ENCODE data around the gene NANP. TPM values are rescaled to one million over a fixed set of nuclear protein-coding genes. Genes with fewer than 3 reads are reported as not detected.
"Not testable (repeated sequence)": the region's sequence is repeated elsewhere in the genome, so short reads cannot be mapped to it uniquely, and the experiment has no call there.

The NANP gene
- total and polyA plus RNA-seq, 2 donors from 2014 or later = 3.4 to 5.1 TPM

GRCh38 chr20:25605148-25605547, 18.7 kb downstream of the NANP start:
- no peak overlapping the region for H3K9ac ChIP-seq (ENCODE audit: low read length in 3 of 3)
- peak in 1 of 5 donors; percentile 44 for DNase-seq
- peaks cover 0 to 8% (median 0%) of the 10 kb centered on the region in 3 donors for H3K4me1 ChIP-seq (ENCODE audit: control insufficient read depth in 2 of 3, insufficient read depth in 2 of 3, low read depth in 1 of 3, low read length in 3 of 3)
- no peak for FAIRE-seq
- TF ChIP-seq CTCF (IDR thresholded peaks at IDR 0.05; ENCODE audit: borderline replicate concordance, extremely low read depth, insufficient read depth) = no peak
- no peaks in the 10 kb centered on the region for H3K36me3 ChIP-seq (ENCODE audit: control insufficient read depth in 2 of 3, insufficient read depth in 3 of 3, low read length in 3 of 3)
- no peak overlapping the region for H3K4me3 ChIP-seq (ENCODE audit: low read length in 3 of 3)
- no peak overlapping the region for H3K27ac ChIP-seq (ENCODE audit: low read depth in 2 of 2, low read length in 2 of 2)
- H3K9me3 ChIP-seq (ENCODE audit: control insufficient read depth in 2 of 3, insufficient read depth in 1 of 3, low read length in 3 of 3) = no peaks in the 10 kb centered on the region
- no peaks in the 10 kb centered on the region for H3K27me3 ChIP-seq (ENCODE audit: control insufficient read depth, insufficient read depth, low read length)
- intact Hi-C loops (cut with DNase I) = no loop called here

GRCh38 chr20:25604611-25605010, 19.2 kb downstream of the NANP start:
- H3K27me3 ChIP-seq (ENCODE audit: control insufficient read depth, insufficient read depth, low read length) = no peaks in the 10 kb centered on the region
- no peak overlapping the region for H3K9ac ChIP-seq (ENCODE audit: low read length in 3 of 3)
- FAIRE-seq (no peak), DNase-seq (no peak)
- intact Hi-C loops (cut with DNase I) = no loop called here
- H3K4me1 ChIP-seq (ENCODE audit: control insufficient read depth in 2 of 3, insufficient read depth in 2 of 3, low read depth in 1 of 3, low read length in 3 of 3) = peaks cover 0 to 11% (median 0%) of the 10 kb centered on the region in 3 donors
- TF ChIP-seq CTCF (IDR thresholded peaks at IDR 0.05; ENCODE audit: borderline replicate concordance, extremely low read depth, insufficient read depth) = no peak
- H3K36me3 ChIP-seq (ENCODE audit: control insufficient read depth in 2 of 3, insufficient read depth in 3 of 3, low read length in 3 of 3) = no peaks in the 10 kb centered on the region
- no peaks in the 10 kb centered on the region for H3K9me3 ChIP-seq (ENCODE audit: control insufficient read depth in 2 of 3, insufficient read depth in 1 of 3, low read length in 3 of 3)
- H3K4me3 ChIP-seq (ENCODE audit: low read length in 3 of 3) = no peak overlapping the region
- no peak overlapping the region for H3K27ac ChIP-seq (ENCODE audit: low read depth in 2 of 2, low read length in 2 of 2)

- H3K27me3 ChIP-seq (ENCODE audit: control insufficient read depth, insufficient read depth, low read length); DNase-seq; H3K4me1 ChIP-seq (ENCODE audit: control insufficient read depth in 2 of 3, insufficient read depth in 2 of 3, low read depth in 1 of 3, low read length in 3 of 3); H3K9ac ChIP-seq (ENCODE audit: low read length in 3 of 3); H3K9me3 ChIP-seq (ENCODE audit: control insufficient read depth in 2 of 3, insufficient read depth in 1 of 3, low read length in 3 of 3); intact Hi-C loops (cut with DNase I); FAIRE-seq; H3K36me3 ChIP-seq (ENCODE audit: control insufficient read depth in 2 of 3, insufficient read depth in 3 of 3, low read length in 3 of 3); H3K27ac ChIP-seq (ENCODE audit: low read depth in 2 of 2, low read length in 2 of 2); H3K4me3 ChIP-seq (ENCODE audit: low read length in 3 of 3): not testable (repeated sequence)
Measured at GRCh38 chr20:25602914-25603309, 20.9 kb downstream of the NANP start.

- intact Hi-C loops (cut with DNase I) = not testable (repeated sequence)
Measured at GRCh38 chr20:25602191-25602913, 21.5 kb downstream of the NANP start.

More at GRCh38 chr20:25602191-25602913, 21.5 kb downstream of the NANP start:
- not testable (repeated sequence) for H3K27ac ChIP-seq (ENCODE audit: low read depth in 2 of 2, low read length in 2 of 2); H3K4me3 ChIP-seq (ENCODE audit: low read length in 3 of 3); H3K36me3 ChIP-seq (ENCODE audit: control insufficient read depth in 2 of 3, insufficient read depth in 3 of 3, low read length in 3 of 3); DNase-seq; H3K9ac ChIP-seq (ENCODE audit: low read length in 3 of 3); H3K9me3 ChIP-seq (ENCODE audit: control insufficient read depth in 2 of 3, insufficient read depth in 1 of 3, low read length in 3 of 3); FAIRE-seq; H3K4me1 ChIP-seq (ENCODE audit: control insufficient read depth in 2 of 3, insufficient read depth in 2 of 3, low read depth in 1 of 3, low read length in 3 of 3); H3K27me3 ChIP-seq (ENCODE audit: control insufficient read depth, insufficient read depth, low read length)

All from kidney (tissue), 14 donors.